HCT116 (cell line): ENCODE data around the gene DEFB108B. TPM values are rescaled to one million over a fixed set of nuclear protein-coding genes. Genes with fewer than 3 reads are reported as not detected.
"Not testable (repeated sequence)": the region's sequence is repeated elsewhere in the genome, so short reads cannot be mapped to it uniquely, and the experiment has no call there.

Source experiments
- ATAC-seq: fragments of 200-7000 bp; cut with Tn5 transposase; 2 replicates; pipeline ENCODE4 v1.9.1; 2020; ENCODE audit warnings: mild to moderate bottlenecking, moderate library complexity
- BruUV-seq: library from RNA; stranded (reverse); fragments of 400-500 nt; replicated peaks from 2 replicates; lab custom pipeline; 2021; lab: Mats Ljungman, UMichigan
- CTCF ChIA-PET: fragments of 300-600 bp; sonication (Branson Sonifier 250); formaldehyde crosslinking; loops from one replicate; lab custom pipeline; 2021; ENCODE audit warnings: antibody characterized with exemption; lab: Charles Lee
- POLR2A ChIA-PET: fragments of 300-600, 350-600 bp; sonication (Branson Sonifier 250); formaldehyde crosslinking; loops from one replicate; lab custom pipeline; 2021; ENCODE audit warnings: antibody characterized with exemption; lab: Charles Lee
- RAD21 ChIA-PET, 2 experiments: fragments of 300-600 bp; sonication (Branson Sonifier 250); formaldehyde crosslinking; loops; one replicate each; lab custom pipeline; 2023; ENCODE audit warnings: low total read pairs in 2 of 2; ENCODE audit not compliant: uncharacterized antibody in 2 of 2, unreplicated experiment in 2 of 2, low non-redundant PET in 1 of 2; lab: Charles Lee
- DNase-seq: peaks from one replicate; pipeline ENCODE4 v3.0.0-alpha.2; 2010; ENCODE audit warnings: low read depth, low spot score
- H2AFZ ChIP-seq: fragments of 200-600 bp; shearing (Covaris generic), sonication (generic); 2 replicates; pipeline ENCODE4 v1.6.1; 2017; ENCODE audit warnings: low read depth, mixed run types, mixed read lengths, antibody characterized with exemption, low read length; ENCODE audit not compliant: poor library complexity, severe bottlenecking
- H3K27ac ChIP-seq: 2 replicates; pipeline ENCODE4 v1.5.1; 2012; ENCODE audit warnings: low read depth, low read length
- H3K27me3 ChIP-seq: fragments of 200-600 bp; sonication (generic); 2 replicates; pipeline ENCODE4 v1.6.1; 2016; ENCODE audit warnings: mixed run types, low read length, mixed read lengths; ENCODE audit not compliant: insufficient read depth
- H3K36me3 ChIP-seq, 2 experiments: fragments of 200-500 bp in 1 of 2; fragments of 200-600 bp in 1 of 2; sonication (Bioruptor generic) in 1 of 2; sonication (generic) in 1 of 2; 2 replicates each; pipeline versions ENCODE4 v1.5.1 to v1.6.1; 2014 to 2016; ENCODE audit warnings: low read length in 2 of 2, inconsistent platforms in 1 of 2, mixed read lengths in 1 of 2, mixed run types in 1 of 2; ENCODE audit not compliant: insufficient read depth in 2 of 2, control insufficient read depth in 1 of 2
- H3K4me1 ChIP-seq, 2 experiments: fragments of 200-600 bp in 1 of 2; sonication (generic) in 1 of 2; 2 replicates each; pipeline versions ENCODE4 v1.5.1 to v1.6.1; 2012 to 2017; ENCODE audit warnings: low read length in 2 of 2, inconsistent platforms in 1 of 2, mild to moderate bottlenecking in 1 of 2, mixed read lengths in 1 of 2, mixed run types in 1 of 2, moderate library complexity in 1 of 2; ENCODE audit not compliant: insufficient read depth in 2 of 2, control insufficient read depth in 1 of 2
- H3K4me2 ChIP-seq: fragments of 200-600 bp; sonication (generic); 2 replicates; pipeline ENCODE4 v1.6.1; 2017; ENCODE audit warnings: mixed run types, low read length, mixed read lengths
- H3K4me3 ChIP-seq, 2 experiments: fragments of 200-600 bp in 1 of 2; sonication (generic) in 1 of 2; replicated peaks in 1 of 2; 2 replicates each; pipeline ENCODE4 v1.5.1; 2011 to 2016; ENCODE audit warnings: low read length in 2 of 2, control low read depth in 1 of 2, low read depth in 1 of 2, mild to moderate bottlenecking in 1 of 2, mixed read lengths in 1 of 2, mixed run types in 1 of 2
- H3K79me2 ChIP-seq: fragments of 200-600 bp; sonication (generic); 2 replicates; pipeline ENCODE4 v1.6.1; 2017; ENCODE audit warnings: mild to moderate bottlenecking, mixed run types, low read length, moderate library complexity, mixed read lengths; ENCODE audit not compliant: insufficient read depth
- H3K9ac ChIP-seq: fragments of 200-600 bp; sonication (generic); 2 replicates; pipeline ENCODE4 v1.6.1; 2016; ENCODE audit warnings: low read length, mixed read lengths
- H3K9me2 ChIP-seq: fragments of 200-600 bp; sonication (generic), shearing (Covaris generic); 2 replicates; pipeline ENCODE4 v1.6.1; 2017; ENCODE audit warnings: mixed run types, mild to moderate bottlenecking, moderate library complexity; ENCODE audit not compliant: insufficient read depth
- H3K9me3 ChIP-seq, 2 experiments: fragments of 200-500 bp in 1 of 2; fragments of 200-600 bp in 1 of 2; sonication (Bioruptor generic) in 1 of 2; sonication (generic) in 1 of 2; 2 replicates each; pipeline ENCODE4 v1.6.1; 2014 to 2017; ENCODE audit warnings: low read length in 2 of 2, mixed read lengths in 2 of 2, inconsistent platforms in 1 of 2, low read depth in 1 of 2, mild to moderate bottlenecking in 1 of 2, mixed run types in 1 of 2, moderate library complexity in 1 of 2; ENCODE audit not compliant: control insufficient read depth in 1 of 2, insufficient read depth in 1 of 2
- H4K20me1 ChIP-seq: fragments of 200-600 bp; sonication (generic), shearing (Covaris generic); 2 replicates; pipeline ENCODE4 v1.6.1; 2017; ENCODE audit warnings: mixed run types, mild to moderate bottlenecking, moderate library complexity; ENCODE audit not compliant: insufficient read depth
- CTCF ChIP-seq, 3 experiments: fragments of 200-600 bp in 1 of 3; sonication (generic) in 1 of 3; IDR thresholded peaks in 2 of 3; conservative IDR thresholded peaks in 1 of 3; 2 replicates each; pipeline ENCODE4 v1.5.1; 2012 to 2017; ENCODE audit warnings: low read depth in 2 of 3, low read length in 2 of 3, antibody characterized with exemption in 1 of 3, borderline replicate concordance in 1 of 3, control low read depth in 1 of 3, mild to moderate bottlenecking in 1 of 3, mixed read lengths in 1 of 3, mixed run types in 1 of 3, moderate library complexity in 1 of 3; ENCODE audit not compliant: insufficient read depth in 1 of 3
- RAD21 ChIP-seq: IDR thresholded peaks from 2 replicates; pipeline ENCODE4 v1.6.1; 2012; ENCODE audit warnings: low read depth, mild to moderate bottlenecking
- intact Hi-C: fragments of 100-400 bp; cut with micrococcal nuclease; formaldehyde crosslinking; loops from 2 replicates; pipeline ENCODE4 v1.10.0; 2022
- total RNA-seq: library from RNA; stranded (reverse); gene quantifications from one replicate; pipeline ENCODE4 v1.2.1, GENCODE V29; 2021; ENCODE audit not compliant: unreplicated experiment

Gene DEFB108B
- total RNA-seq, 1 experiment from 2014 or later: not detected

GRCh38 chr11:71863978-71864627, 31.1 kb downstream of the DEFB108B start:
- TF ChIP-seq CTCF (IDR thresholded peaks at IDR 0.05 in 2 of 3, conservative IDR thresholded peaks at IDR 0.05 in 1 of 3; ENCODE audit: borderline replicate concordance in 1 of 3, insufficient read depth in 1 of 3, low read depth in 2 of 3, low read length in 2 of 3) (peak; percentile 57 to 97 (median 75)), RAD21 (peak; percentile 53)
- TF ChIP-seq, all 23 proteins: peak for 2; not testable (repeated sequence) for 21
- BruUV-seq, H3K79me2 ChIP-seq, H4K20me1 ChIP-seq, H3K4me2 ChIP-seq, H3K9me3 ChIP-seq, RAD21 ChIA-PET, intact Hi-C loops, POLR2A ChIA-PET, H2AFZ ChIP-seq, H3K9me2 ChIP-seq, H3K4me1 ChIP-seq, H3K9ac ChIP-seq, H3K27ac ChIP-seq, H3K4me3 ChIP-seq, H3K27me3 ChIP-seq, H3K36me3 ChIP-seq: not testable (repeated sequence)
- CTCF ChIA-PET: interaction anchor here (0.8 kb wide), 2 partner anchors 22 to 64 kb away, joined by 3 read pairs; partner anchors contain the start of gene XNDC1N
- peak; percentile 100 for ATAC-seq
- DNase-seq: peak; percentile 68

- H3K9me2 ChIP-seq, intact Hi-C loops, H2AFZ ChIP-seq, H3K36me3 ChIP-seq, H4K20me1 ChIP-seq, H3K9me3 ChIP-seq, H3K27ac ChIP-seq, BruUV-seq, CTCF ChIA-PET, H3K9ac ChIP-seq, DNase-seq, H3K27me3 ChIP-seq, H3K4me2 ChIP-seq, H3K4me3 ChIP-seq, RAD21 ChIA-PET, H3K4me1 ChIP-seq, POLR2A ChIA-PET, H3K79me2 ChIP-seq: not testable (repeated sequence)
- 0 out of 2 replicates have a peak, but pooled peaks have one; percentile 38 for ATAC-seq
Observed at GRCh38 chr11:71867209-71867608, 34.2 kb downstream of the DEFB108B start.

- DNase-seq, H4K20me1 ChIP-seq, H3K4me1 ChIP-seq, H3K9ac ChIP-seq, H3K4me2 ChIP-seq, H3K36me3 ChIP-seq, H3K27ac ChIP-seq, intact Hi-C loops, POLR2A ChIA-PET, RAD21 ChIA-PET, H3K79me2 ChIP-seq, H3K4me3 ChIP-seq, ATAC-seq, H3K9me3 ChIP-seq, H3K27me3 ChIP-seq, CTCF ChIA-PET, H2AFZ ChIP-seq, H3K9me2 ChIP-seq, BruUV-seq: not testable (repeated sequence)
Observed at GRCh38 chr11:71869931-71870330, 36.9 kb downstream of the DEFB108B start.

- POLR2A ChIA-PET, H3K9ac ChIP-seq, H4K20me1 ChIP-seq, DNase-seq, H3K9me2 ChIP-seq, H3K79me2 ChIP-seq, ATAC-seq, H3K4me1 ChIP-seq, H3K27ac ChIP-seq, H3K9me3 ChIP-seq, intact Hi-C loops, H3K36me3 ChIP-seq, H2AFZ ChIP-seq, H3K4me3 ChIP-seq, H3K27me3 ChIP-seq, H3K4me2 ChIP-seq, RAD21 ChIA-PET, BruUV-seq, CTCF ChIA-PET: not testable (repeated sequence)
Observed at GRCh38 chr11:71870661-71871060, 37.7 kb downstream of the DEFB108B start.
